Liver (tissue), 3 donors: Measurements from ENCODE around the gene IL22RA1.

Source experiments
- FOXA1 ChIP-seq: IDR thresholded peaks from 2 replicates; pipeline ENCODE4 v1.6.1; 2016; ENCODE audit warnings: antibody characterized with exemption
- GABPA ChIP-seq, 2 donors: IDR thresholded peaks in 1 of 2; conservative IDR thresholded peaks in 1 of 2; 2 replicates each; pipeline ENCODE4 v1.6.1; 2016; ENCODE audit warnings: antibody characterized with exemption in 2 of 2, mild to moderate bottlenecking in 1 of 2, moderate library complexity in 1 of 2
- HNF4G ChIP-seq: IDR thresholded peaks from 2 replicates; pipeline ENCODE4 v1.6.1; 2016; ENCODE audit warnings: antibody characterized with exemption
- JUND ChIP-seq, 2 donors: IDR thresholded peaks; 2 replicates each; pipeline ENCODE4 v1.6.1; 2016; ENCODE audit warnings: antibody characterized with exemption in 2 of 2
- RAD21 ChIP-seq, 2 donors: IDR thresholded peaks; 2 replicates each; pipeline ENCODE4 v1.6.1; 2016; ENCODE audit warnings: antibody characterized with exemption in 2 of 2, mild to moderate bottlenecking in 2 of 2
- RXRA ChIP-seq, 2 donors: IDR thresholded peaks; 2 replicates each; pipeline ENCODE4 v1.6.1; 2017 to 2018; ENCODE audit warnings: antibody characterized with exemption in 2 of 2, mild to moderate bottlenecking in 1 of 2
- TAF1 ChIP-seq: conservative IDR thresholded peaks from 2 replicates; pipeline ENCODE4 v1.6.1; 2016; ENCODE audit warnings: antibody characterized with exemption, mild to moderate bottlenecking
- YY1 ChIP-seq: IDR thresholded peaks from 2 replicates; pipeline ENCODE4 v1.6.1; 2016; ENCODE audit warnings: antibody characterized with exemption, mild to moderate bottlenecking
- TF ChIP-seq, protein P1 (sequence below): IDR thresholded peaks from 2 replicates; pipeline ENCODE4 v1.6.1; 2016; ENCODE audit warnings: antibody characterized with exemption, mild to moderate bottlenecking
- TF ChIP-seq, protein P2 (sequence below): fragments of 150-350 bp; IDR thresholded peaks from 2 replicates; pipeline ENCODE4 v1.5.1; 2017; ENCODE audit warnings: improper control_type of control experiment, low read depth, low read length; ENCODE audit not compliant: missing input control
- TF ChIP-seq, protein P3 (sequence below): IDR thresholded peaks from 2 replicates; pipeline ENCODE4 v1.6.1; 2016; ENCODE audit warnings: antibody characterized with exemption
- TF ChIP-seq, protein P4 (sequence below): IDR thresholded peaks from 2 replicates; pipeline ENCODE4 v1.6.1; 2016; ENCODE audit warnings: antibody characterized with exemption
- TF ChIP-seq, protein P5 (sequence below): IDR thresholded peaks from 2 replicates; pipeline ENCODE4 v1.6.1; 2016; ENCODE audit warnings: antibody characterized with exemption
- donor health status: healthy.
- donor health status: healthy.

DNA sequence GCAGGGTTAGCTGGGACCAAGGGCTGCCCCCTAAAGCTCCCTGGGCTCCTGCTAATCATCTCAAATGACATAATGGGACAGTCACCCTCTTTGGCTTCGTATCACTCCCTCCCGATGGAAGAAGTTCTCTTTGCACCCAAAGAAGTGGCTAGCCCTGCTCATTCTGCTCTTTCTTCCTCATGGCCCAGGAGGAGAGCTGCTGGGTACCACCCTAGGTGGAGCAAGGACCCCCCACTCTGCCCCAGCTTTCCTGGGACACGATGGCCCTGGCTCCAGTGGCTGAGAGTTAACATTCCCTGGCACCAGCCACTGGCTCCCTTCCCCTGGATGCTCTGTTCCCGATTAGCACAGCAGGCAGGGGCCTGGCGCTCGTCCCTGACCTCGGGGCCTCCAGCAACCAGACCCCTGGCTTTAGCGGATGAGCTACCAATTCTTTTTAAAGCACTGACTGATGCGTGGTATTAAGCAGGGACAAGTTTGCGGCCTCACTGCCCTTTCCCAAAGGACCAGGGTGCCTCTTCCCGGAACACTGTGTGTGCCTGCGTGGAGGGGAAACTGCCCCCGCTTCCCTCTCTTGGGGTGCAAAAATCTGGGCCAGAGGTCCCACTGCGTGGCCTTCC, 32.2 kb downstream of the IL22RA1 start:
- TF ChIP-seq, protein P1, sequence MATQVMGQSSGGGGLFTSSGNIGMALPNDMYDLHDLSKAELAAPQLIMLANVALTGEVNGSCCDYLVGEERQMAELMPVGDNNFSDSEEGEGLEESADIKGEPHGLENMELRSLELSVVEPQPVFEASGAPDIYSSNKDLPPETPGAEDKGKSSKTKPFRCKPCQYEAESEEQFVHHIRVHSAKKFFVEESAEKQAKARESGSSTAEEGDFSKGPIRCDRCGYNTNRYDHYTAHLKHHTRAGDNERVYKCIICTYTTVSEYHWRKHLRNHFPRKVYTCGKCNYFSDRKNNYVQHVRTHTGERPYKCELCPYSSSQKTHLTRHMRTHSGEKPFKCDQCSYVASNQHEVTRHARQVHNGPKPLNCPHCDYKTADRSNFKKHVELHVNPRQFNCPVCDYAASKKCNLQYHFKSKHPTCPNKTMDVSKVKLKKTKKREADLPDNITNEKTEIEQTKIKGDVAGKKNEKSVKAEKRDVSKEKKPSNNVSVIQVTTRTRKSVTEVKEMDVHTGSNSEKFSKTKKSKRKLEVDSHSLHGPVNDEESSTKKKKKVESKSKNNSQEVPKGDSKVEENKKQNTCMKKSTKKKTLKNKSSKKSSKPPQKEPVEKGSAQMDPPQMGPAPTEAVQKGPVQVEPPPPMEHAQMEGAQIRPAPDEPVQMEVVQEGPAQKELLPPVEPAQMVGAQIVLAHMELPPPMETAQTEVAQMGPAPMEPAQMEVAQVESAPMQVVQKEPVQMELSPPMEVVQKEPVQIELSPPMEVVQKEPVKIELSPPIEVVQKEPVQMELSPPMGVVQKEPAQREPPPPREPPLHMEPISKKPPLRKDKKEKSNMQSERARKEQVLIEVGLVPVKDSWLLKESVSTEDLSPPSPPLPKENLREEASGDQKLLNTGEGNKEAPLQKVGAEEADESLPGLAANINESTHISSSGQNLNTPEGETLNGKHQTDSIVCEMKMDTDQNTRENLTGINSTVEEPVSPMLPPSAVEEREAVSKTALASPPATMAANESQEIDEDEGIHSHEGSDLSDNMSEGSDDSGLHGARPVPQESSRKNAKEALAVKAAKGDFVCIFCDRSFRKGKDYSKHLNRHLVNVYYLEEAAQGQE = no peak
- TF ChIP-seq, protein P2, sequence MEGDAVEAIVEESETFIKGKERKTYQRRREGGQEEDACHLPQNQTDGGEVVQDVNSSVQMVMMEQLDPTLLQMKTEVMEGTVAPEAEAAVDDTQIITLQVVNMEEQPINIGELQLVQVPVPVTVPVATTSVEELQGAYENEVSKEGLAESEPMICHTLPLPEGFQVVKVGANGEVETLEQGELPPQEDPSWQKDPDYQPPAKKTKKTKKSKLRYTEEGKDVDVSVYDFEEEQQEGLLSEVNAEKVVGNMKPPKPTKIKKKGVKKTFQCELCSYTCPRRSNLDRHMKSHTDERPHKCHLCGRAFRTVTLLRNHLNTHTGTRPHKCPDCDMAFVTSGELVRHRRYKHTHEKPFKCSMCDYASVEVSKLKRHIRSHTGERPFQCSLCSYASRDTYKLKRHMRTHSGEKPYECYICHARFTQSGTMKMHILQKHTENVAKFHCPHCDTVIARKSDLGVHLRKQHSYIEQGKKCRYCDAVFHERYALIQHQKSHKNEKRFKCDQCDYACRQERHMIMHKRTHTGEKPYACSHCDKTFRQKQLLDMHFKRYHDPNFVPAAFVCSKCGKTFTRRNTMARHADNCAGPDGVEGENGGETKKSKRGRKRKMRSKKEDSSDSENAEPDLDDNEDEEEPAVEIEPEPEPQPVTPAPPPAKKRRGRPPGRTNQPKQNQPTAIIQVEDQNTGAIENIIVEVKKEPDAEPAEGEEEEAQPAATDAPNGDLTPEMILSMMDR = no peak
- no peak for TF ChIP-seq TAF1
- TF ChIP-seq, protein P3, sequence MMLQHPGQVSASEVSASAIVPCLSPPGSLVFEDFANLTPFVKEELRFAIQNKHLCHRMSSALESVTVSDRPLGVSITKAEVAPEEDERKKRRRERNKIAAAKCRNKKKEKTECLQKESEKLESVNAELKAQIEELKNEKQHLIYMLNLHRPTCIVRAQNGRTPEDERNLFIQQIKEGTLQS = no peak
- TF ChIP-seq HNF4G = no peak
- TF ChIP-seq, protein P4, sequence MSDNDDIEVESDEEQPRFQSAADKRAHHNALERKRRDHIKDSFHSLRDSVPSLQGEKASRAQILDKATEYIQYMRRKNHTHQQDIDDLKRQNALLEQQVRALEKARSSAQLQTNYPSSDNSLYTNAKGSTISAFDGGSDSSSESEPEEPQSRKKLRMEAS = no peak
- TF ChIP-seq GABPA (IDR thresholded peaks at IDR 0.05 in 1 of 2, conservative IDR thresholded peaks at IDR 0.05 in 1 of 2) = no peak
- TF ChIP-seq, protein P5, sequence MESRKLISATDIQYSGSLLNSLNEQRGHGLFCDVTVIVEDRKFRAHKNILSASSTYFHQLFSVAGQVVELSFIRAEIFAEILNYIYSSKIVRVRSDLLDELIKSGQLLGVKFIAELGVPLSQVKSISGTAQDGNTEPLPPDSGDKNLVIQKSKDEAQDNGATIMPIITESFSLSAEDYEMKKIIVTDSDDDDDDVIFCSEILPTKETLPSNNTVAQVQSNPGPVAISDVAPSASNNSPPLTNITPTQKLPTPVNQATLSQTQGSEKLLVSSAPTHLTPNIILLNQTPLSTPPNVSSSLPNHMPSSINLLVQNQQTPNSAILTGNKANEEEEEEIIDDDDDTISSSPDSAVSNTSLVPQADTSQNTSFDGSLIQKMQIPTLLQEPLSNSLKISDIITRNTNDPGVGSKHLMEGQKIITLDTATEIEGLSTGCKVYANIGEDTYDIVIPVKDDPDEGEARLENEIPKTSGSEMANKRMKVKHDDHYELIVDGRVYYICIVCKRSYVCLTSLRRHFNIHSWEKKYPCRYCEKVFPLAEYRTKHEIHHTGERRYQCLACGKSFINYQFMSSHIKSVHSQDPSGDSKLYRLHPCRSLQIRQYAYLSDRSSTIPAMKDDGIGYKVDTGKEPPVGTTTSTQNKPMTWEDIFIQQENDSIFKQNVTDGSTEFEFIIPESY = no peak
- no peak for TF ChIP-seq FOXA1
- TF ChIP-seq JUND (IDR thresholded peaks at IDR 0.05) = no peak
- no peak for TF ChIP-seq RAD21 (IDR thresholded peaks at IDR 0.05)
- TF ChIP-seq RXRA (IDR thresholded peaks at IDR 0.05) = no peak
- TF ChIP-seq YY1 = no peak
